ENCODE data around the gene SLC16A3.

The SLC16A3 gene

DNA sequence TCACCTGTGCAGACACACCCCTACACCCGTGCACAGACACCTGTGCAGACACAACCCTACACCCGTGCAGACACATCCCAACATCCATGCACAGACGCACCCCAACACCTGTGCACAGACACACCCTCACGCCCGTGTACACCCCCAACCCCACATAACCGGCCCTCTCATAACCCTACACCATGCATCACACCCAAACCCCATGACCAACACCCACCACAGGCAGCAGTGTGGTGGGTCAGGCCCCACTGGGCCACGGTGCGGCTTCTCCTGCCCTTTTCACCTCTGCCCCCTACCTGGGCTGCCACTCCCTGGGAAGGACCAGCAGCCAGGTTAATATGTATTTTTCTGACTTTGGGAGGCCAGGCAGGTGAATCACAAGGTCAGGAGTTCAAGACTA lies 4.2 kb upstream of the SLC16A3 start:
- DNase-seq, result no peak

DNA sequence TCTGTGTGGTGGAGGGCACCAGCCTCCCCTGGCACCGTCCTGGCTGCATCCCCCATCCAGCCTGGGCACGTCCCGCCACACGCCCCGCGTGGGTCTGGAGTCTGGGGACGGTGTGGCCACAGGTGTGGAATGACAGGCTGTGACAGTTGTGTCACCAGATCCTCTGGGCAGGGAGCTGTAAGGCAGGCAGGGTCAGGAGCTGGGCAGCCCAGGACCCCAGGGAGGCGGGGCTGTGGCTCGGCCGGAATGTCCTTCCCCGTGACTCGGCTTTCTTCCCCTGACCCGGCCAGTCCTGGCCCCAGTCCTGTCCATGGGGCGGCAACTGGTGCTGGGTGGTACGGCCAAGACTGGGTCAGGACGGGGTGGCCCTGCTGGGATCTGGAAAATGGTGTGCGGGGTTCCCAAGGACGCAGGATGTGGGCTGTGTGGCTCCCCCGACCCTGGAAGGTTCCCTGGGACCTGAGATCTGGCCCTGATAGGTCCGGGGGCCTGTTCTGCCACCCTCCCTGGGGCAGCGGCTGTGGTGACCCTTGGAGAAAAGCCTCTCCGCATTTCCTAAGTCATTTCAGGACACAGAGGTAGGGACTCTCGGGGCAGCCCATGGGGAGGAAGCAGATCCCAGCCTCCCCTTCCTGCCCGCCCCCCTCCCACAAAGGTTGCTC lies 3.3 kb upstream of the SLC16A3 start:
- DNase-seq, result no peak

DNA sequence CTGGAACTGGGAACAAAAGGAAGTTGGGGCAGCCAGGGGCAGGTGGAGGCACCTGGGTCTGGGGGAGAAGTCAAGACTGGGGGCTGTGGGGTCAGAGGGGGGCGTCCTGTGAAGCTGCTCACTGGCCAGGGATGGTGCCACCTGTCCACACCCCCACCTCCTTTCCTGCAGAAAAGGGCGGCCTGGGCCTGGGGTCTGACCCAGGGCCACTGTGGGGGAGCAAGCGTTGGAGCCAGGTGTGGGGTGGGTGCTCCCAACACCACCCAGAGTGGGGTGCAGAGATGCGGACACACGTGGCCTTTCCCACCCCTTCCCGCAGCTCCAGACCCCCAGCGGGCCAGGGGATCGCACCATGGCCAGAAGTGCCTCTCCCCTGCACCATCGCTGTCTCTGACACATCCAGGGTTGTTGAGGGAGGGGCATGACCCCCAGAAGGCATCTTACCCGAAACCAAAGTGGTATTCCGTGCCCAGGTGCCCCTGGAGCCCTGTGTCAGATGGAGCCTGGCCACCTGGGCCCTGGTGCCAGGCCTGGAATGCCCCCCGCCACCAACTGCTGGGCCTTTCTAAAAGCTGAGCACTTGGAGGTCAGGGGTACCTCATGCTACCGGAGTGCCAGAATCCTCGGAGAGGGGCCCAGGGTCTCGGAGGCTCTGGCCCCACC lies 2.6 kb upstream of the SLC16A3 start:
- DNase-seq, result no peak

DNA sequence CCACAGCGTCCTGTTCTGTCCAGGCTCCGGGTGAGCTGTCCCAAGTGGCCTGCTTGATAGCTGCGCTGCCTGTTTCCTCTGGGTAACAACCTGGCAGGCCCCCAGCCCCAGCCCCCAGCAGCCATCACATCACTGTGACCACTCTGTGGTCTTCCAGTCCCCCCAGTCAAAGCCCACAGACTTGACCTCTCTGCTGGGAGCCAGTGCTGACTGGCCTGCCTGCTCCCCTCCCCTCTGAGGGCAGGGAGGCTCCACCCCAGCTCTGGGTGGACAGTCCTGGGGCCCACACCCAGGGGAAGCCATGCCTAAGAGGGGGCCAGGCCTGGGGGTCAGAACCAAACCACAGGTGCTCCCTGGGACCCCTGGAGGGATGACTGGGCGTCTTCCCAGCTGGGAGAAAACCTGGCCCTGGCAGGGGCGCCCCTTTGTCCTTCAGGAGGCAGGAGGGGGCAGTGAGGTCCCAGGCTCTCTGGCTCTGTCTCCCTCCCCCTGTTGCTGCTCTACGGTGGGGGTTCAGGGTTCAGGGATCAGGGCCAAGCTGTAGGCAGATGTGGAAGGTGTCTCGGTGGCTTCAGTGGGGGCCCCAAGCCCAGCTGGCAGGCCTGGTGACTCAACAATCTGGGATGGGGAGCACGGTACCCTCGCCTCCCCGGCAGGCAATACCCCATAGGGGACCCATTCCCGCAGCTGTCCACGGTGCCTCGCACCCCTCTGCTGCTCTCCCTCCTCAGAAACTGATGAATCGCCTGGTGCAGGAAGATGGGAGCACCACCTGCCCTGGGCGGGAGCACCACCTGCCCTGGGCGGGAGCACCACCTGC lies 1.8 kb upstream of the SLC16A3 start:
- DNase-seq, result no peak

DNA sequence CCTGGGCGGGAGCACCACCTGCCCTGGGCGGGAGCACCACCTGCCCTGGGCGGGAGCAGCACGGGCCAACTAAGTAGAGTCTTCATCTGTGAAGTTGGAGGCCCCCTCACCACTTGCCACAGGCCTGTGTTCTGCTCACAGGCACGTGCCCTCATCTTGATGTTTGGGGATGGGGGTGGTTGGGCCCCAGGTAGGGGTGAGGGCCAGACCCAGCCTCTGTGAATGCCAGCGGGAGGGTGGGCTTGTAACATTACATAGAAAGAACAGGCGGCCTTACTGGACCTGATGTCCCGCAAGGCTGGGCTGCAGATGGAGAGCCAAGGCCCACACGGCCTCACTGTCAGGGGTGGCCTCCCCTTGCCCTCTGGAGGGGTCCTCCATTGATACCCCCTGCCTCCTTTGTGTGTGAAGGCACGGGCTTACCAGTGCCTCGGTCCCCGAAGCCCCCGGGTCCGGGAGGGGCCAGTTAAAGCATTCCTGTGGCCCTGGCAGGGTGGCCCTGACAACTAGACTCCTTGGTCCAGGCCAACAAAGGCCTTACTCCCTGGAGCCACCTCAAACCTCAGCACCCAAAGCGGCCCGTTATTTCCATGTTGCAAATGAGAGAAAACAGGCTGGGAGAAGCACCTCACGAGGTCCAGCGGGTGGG lies 1.1 kb upstream of the SLC16A3 start:
- no peak for DNase-seq

DNA sequence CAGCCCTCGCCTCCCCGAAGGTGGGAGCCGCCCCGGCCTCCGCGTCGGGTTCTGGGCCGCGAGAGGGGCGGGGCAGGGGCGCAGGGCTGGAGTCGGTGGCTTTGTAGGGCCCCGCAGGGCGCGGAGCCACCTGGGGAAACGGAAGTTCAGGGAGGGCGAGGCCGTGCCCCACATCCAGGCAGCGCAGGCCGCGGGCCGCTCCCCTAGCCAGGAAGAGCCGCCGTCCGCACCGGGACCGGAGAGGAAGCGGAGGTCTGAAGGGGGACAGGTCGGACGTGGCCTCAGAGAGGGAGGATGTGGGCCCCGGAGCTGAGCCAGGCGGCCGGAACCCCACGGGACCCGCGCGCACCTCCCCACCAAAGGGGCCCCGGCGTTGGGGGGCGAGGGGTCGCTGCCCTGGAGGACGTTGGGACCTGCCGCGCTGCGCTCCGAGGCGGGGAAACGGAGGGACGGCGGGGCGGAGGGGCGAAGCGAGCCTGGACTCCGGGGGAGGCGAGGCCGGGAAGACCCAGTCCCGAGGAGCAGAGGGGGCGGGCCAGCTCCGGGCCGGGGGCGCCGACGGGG lies 482 bp upstream of the SLC16A3 start:
- no peak for DNase-seq

DNA sequence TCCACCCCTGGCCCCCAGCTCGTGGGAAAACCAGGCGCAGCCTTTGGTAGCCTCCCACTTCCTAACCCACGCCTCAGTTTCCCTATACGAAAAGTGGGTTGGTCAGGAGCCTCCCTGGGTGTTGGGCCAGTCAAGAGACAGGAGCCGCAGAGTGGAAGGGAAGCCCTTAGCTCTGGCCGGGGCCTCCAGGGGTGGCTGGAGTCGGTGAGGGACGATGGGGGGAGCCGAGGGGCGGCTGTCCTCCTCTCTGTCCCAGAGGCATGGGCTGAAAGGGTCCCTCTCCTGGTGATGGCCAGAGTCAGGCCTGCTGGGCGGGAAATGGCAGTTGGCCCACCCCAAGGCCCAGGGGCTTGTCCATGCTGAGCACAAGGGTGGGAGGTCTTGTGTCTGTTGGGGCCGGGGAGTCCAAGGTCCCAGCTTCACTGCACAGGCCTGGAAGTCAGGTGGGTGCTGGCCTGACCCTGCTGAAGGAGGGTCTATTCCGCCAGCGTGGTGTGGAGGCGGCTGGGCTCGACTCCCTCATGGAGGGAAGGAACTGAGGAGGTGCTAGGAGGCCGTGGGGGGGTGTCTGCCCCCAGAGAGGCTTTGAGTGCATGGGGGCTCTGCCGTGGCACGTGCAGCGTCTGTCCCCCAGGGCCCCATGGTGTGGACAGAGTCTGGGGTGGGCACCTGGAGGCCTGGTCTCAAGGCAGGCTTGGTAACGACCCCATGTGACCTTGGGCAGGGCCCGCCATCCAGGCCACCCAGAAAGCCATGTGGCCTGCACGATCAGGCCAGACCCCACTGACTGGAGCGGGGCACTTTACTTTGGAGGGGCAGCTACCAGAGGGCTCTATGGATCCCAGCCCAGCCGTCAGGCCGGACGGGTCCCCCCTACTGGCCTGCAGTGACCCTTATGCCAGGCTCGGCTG lies 1.1 kb downstream of the SLC16A3 start:
- peak; percentile 34 for DNase-seq

DNA sequence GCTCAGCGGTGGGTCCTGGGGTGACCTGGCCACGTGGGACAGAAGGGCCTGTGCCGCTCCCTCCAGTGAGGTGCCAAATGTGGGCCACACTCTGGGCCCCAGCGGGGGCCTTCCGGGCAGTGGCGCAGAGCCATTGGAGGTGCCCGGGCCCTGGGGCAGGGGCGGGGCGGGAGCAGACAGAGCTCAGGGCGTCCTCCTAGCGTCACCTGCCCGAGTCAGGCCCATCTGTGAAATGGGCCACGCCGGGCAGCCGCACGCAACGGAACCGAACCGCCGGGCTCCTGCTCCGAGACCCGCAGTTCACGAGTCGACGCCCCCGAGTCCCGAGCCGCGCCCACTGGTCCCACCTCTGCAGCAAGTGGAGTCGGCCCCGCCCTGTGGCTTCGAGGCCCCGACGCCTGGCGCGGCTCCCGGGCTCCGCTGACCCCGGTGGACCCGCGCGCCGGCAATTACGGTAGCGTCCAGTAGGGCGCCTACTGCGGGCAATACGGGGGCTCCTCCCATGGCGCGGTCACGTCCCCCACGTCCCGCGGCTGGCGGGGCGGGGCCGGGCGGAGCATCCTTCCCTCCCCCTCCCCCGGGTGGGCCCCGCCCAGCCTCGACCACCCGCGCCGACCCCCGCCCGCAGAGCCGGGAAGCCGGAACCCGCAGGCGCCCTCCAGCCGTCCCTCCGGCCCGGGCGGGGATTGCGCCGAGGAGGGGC lies 1.9 kb downstream of the SLC16A3 start:
- peak; percentile 92 for DNase-seq

DNA sequence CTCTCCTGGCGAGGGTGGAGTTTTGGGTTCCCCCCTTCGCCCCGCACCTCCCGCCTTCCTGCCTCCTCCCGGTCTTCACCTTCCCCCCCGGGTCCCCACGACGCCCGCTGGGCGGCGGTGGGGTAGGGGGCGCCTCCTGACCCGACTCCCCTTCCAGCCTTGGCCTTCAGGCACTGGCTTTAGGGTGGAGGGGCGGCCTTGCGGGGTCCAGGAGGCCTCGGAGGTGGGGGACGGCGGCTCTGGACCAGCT lies 2.4 kb downstream of the SLC16A3 start:
- DNase-seq, result peak; percentile 39

DNA sequence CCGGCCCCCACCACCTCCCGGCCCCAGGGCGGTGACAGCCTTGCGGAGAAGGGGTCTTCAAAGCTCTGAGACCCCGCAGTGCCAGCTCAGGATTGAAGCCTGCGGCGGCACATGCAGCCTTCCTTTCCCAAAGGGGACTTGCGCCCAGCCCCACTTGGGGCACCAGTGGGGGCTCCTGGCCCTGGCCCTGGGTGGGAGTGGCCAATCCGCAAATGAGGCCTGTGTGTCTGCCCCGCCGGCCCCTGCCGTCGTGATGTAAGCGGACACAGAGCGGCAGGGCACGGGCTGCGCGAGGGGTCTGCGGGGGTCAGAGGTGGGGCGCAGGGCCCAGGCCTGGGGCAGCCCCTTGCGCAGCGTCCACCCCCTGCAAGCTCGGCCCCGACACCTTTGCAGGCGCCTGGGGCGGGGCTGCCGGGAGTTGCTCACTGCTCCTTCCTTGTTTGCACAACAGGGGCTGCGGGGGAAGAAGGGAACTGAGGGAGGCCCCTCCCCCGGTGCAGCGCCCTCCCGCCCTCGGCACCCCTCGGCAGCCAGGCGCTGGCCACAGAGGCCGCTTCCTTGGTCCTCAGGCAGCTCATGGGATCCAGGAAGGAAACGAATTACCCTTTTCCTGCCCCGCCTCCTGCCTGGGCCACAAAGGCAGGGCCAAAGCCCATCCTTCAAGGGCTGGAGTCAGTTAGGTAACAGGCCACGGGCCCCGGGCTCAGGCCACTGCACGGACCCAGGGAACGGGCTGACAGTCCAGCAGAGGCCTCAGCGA lies 2.9 kb downstream of the SLC16A3 start:
- peak; percentile 60 for DNase-seq

DNA sequence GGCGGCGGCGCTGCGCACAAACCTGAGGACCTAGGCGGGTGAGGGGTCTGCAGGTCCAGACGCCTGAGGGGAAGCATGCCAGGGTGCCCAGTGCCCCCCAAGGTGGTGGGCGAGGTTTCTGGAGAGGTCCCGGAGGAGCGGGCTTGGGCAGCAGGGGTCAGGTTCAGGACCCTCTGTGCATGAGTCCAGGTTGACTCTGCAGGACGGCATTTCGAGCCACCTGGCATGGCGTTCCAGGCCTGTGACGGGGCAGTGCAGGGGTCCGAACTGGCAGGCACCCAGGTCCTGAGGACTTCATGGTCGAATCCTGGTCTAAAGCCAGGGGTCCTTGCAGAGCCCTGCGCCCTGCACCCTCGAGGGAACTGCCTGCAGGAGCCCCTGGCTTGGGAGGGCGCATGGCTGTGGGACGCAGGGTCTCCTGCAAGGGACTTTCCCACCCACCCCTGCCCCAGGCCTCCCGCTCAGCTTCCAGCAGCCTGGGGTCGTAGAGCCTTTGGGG lies 3.5 kb downstream of the SLC16A3 start:
- DNase-seq, result no peak

DNA sequence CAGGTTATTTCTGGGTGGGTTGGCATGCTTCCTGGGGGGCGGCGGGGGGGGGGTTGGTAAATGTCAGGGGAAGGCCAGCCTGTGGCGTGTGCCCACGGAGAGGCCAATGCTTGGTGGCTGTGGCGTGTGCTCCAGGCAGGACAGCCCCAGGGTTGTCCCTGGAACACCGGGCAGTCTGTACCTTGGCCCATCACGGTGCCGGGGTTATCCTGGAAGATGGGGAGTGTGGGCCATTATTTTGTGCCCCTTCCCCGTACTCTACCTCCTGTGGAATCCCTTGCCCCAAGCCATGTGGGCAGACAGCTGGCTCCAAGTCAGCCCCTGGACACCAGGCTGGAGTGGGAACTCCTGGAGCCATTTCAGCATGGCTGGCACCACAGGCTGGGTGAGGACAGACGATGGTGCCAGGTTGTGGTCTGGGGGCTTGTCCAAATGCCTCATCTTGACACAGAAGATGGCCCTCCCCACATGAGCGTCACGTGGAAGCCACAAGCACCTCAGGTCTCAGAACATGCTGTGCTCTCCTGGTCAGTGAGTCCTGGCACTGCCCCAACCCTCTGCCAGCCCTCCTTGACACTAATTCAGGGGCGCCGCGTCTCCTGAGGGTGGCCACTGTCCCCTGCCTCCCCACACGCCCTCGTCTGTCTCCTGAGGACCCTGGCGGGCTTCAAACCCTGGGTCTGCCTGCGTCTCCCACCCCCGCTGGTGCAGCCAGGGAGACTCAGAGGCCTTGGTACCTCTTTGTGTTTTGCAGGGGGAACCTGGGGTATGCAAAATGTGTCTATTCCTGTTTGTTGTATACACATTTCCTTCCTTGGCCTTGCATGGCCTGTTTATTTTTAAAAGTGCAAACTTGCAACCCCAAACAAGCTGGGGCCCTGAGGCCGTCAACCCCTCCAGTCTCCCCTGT lies 4.3 kb downstream of the SLC16A3 start:
- DNase-seq, result no peak

DNA sequence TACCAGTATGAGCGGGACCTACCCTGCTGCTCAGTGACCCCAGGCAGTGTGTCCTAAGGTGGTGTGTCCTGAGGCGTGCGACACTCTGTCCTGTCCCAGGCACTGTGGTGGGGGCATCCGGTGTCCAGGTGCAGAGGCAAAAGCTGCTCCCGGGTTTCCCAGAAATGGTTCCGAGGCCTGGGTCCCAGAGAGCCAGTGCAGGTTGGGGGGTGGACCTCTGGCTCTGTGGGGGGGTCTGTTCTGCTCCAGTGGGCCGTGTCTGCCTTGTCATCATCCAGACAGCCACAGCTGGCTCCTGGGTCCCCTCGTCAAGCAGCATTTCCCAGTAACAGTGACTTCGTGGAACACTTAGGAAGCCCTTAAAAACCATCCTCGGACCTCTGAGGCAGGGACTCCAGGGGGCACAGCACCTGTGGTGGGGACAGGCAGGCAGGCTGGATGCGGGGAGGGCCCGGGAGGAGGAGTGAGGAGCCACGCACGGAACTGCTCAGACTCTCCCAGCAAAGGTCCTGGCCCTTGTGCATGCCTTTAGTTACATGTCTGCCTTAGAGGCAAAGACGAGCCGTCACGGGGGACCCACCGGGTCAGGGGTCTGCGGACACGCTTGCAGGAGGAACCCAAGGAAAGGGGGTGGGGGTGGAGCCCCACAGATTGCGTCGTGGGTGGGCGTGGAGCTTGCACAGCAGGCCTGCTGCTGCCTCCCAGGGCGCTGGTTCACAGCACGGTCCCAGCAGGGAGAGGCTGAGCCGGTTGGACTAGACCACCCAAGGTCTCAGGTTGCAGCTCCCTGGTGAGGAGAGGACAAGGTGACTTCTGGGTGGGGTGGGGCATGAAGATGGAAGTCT lies 5.6 kb downstream of the SLC16A3 start:
- no peak for DNase-seq

DNA sequence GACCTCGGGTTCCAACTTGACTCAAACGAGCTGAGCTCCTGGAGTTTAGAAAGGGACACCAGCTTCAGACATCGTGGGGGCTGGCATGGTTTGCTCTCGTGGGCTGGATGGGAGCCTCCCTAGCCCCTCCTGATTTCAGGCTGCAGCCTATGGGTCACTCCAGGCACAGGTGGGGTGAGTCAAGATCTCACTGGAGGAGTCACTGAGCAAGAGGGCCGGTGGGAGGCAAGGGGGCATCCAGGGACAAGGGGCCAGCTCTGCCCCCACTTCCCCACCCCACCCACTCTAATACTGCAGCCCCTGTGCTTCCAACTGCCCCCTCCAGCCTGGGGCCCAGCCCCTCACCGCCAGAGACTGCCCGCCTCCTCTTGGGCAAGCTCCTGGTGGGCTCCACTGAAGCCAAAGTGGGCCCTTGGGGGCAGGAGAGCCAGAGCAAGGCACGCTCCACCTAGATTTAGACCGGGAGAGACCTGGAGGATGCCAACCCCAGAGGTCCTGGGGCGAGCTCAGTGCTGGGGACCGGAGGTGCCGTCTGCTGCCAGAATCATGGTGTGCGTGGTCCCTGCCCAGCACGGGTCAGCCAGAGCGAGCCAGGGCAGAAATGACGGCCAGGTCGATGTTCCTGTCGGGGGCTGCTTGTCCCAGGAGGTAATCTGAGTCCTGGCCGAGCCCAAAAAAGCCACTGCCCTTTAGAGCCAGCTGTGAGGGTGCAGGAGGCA lies 6.4 kb downstream of the SLC16A3 start:
- no peak for DNase-seq

DNA sequence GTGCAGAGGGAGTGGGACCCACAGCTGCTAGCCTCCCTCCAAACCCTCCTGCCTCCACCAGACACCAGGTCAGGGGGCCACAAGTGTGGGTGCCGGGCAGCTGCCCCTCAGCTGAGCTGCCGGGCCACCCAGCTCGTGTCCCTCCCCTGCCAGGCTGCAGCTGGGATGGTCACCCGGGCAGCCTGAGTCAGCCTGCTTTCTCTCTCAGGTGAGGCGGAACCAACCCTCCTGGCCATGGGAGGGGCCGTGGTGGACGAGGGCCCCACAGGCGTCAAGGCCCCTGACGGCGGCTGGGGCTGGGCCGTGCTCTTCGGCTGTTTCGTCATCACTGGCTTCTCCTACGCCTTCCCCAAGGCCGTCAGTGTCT lies 6.9 kb downstream of the SLC16A3 start:
- no peak for DNase-seq

DNA sequence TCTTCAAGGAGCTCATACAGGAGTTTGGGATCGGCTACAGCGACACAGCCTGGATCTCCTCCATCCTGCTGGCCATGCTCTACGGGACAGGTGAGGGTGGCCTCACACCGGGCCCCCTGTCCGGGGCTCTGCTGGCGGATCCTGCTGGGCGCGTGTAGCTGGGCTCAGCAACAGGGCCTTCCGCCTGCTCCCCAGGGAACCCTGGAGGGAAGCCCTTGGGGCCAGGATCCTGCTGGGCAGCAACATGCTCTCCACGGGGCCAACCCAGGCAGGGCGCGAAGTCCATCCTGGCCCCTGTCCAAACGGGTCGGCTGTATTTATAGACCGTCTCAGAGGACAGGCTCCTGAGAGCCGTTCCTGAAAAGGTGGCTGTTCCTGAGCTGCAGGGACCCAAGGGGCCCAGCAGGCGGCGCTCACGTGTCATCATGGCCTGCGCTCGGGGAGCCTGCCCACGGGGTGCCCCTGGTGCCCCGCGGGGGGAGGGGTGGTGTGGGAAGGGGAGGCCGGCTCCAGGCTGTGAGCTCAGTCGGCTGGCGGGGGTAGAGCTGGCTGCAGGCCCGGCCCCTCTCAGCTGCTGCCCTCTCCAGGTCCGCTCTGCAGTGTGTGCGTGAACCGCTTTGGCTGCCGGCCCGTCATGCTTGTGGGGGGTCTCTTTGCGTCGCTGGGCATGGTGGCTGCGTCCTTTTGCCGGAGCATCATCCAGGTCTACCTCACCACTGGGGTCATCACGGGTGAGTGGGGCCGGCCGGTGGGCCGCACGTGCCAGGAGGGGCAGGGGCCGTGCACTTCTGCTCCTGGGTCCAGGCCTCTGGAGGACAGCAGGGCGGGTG lies 7.5 kb downstream of the SLC16A3 start:
- no peak for DNase-seq
